WTC11 (cell line): Measurements from ENCODE around the gene HOXD8. TPM values are rescaled to one million over a fixed set of nuclear protein-coding genes. Genes with fewer than 3 reads are reported as not detected.

Experiments
- ATAC-seq: fragments of 200-7000 bp; cut with Tn5 transposase; 2 replicates; pipeline ENCODE4 v1.10.0; 2021; ENCODE audit warnings: mild to moderate bottlenecking, moderate library complexity
- CTCF ChIA-PET: fragments of 300-600 bp; sonication (Branson Sonifier 250); formaldehyde crosslinking; loops from one replicate; lab custom pipeline; 2021; ENCODE audit warnings: antibody characterized with exemption; lab: Charles Lee
- POLR2A ChIA-PET: fragments of 350-600 bp; sonication (Branson Sonifier 250); formaldehyde crosslinking; loops from one replicate; lab custom pipeline; 2021; ENCODE audit warnings: antibody characterized with exemption; lab: Charles Lee
- DNase-seq: peaks from one replicate; pipeline ENCODE4 v3.0.0; 2021; ENCODE audit warnings: low spot score
- H3K27ac Mint-ChIP-seq: 2 replicates; pipeline ENCODE4 v1.8.0; 2021; ENCODE audit warnings: mixed read lengths
- H3K27me3 Mint-ChIP-seq: 2 replicates; pipeline ENCODE4 v1.8.0; 2021; ENCODE audit warnings: low read depth, mild to moderate bottlenecking, moderate library complexity, mixed read lengths
- H3K36me3 Mint-ChIP-seq: 2 replicates; pipeline ENCODE4 v1.8.0; 2021; ENCODE audit warnings: mixed read lengths
- H3K4me1 Mint-ChIP-seq: 2 replicates; pipeline ENCODE4 v1.8.0; 2022; ENCODE audit warnings: mixed read lengths
- H3K4me3 Mint-ChIP-seq: 2 replicates; pipeline ENCODE4 v1.8.0; 2021; ENCODE audit warnings: mild to moderate bottlenecking, moderate library complexity, mixed read lengths
- H3K9me3 Mint-ChIP-seq: 2 replicates; pipeline ENCODE4 v1.8.0; 2021; ENCODE audit warnings: mixed read lengths
- ATF3 ChIP-seq: sonication (generic); formaldehyde crosslinking; conservative IDR thresholded peaks from 2 replicates; pipeline ENCODE4 v1.8.1; 2022; ENCODE audit warnings: mild to moderate bottlenecking, missing genetic modification reagents
- CTCF ChIP-seq: fragments of 200-600 bp; IDR thresholded peaks from 2 replicates; pipeline ENCODE4 v1.8.0; 2022; ENCODE audit warnings: antibody characterized with exemption
- ESRRA ChIP-seq: sonication (generic); formaldehyde crosslinking; IDR thresholded peaks from 2 replicates; pipeline ENCODE4 v1.8.1; 2022; ENCODE audit warnings: mild to moderate bottlenecking, missing genetic modification reagents, borderline replicate concordance
- FOXP1 ChIP-seq: sonication (generic); formaldehyde crosslinking; IDR thresholded peaks from 2 replicates; pipeline ENCODE4 v1.8.0; 2022; ENCODE audit warnings: missing genetic modification reagents, mild to moderate bottlenecking, moderate library complexity, borderline replicate concordance
- MAX ChIP-seq: sonication (generic); formaldehyde crosslinking; IDR thresholded peaks from 2 replicates; pipeline ENCODE4 v1.8.0; 2022; ENCODE audit warnings: mild to moderate bottlenecking, missing genetic modification reagents
- MXD4 ChIP-seq: fragments of 250-450 bp; sonication (Bioruptor Pico); IDR thresholded peaks from 2 replicates; pipeline ENCODE4 v1.8.0; 2021; ENCODE audit warnings: mild to moderate bottlenecking, moderate library complexity, borderline replicate concordance
- MYBL2 ChIP-seq: sonication (generic); formaldehyde crosslinking; IDR thresholded peaks from 2 replicates; pipeline ENCODE4 v1.8.1; 2023; ENCODE audit warnings: mild to moderate bottlenecking, moderate library complexity, missing genetic modification reagents
- NFE2L1 ChIP-seq: sonication (generic); formaldehyde crosslinking; IDR thresholded peaks from 2 replicates; pipeline ENCODE4 v1.8.1; 2023; ENCODE audit warnings: missing genetic modification reagents
- NR1H2 ChIP-seq: sonication (generic); formaldehyde crosslinking; IDR thresholded peaks from 2 replicates; pipeline ENCODE4 v1.9.0; 2021; ENCODE audit warnings: mild to moderate bottlenecking, moderate library complexity, missing genetic modification reagents
- PRDM15 ChIP-seq: sonication (generic); formaldehyde crosslinking; IDR thresholded peaks from 2 replicates; pipeline ENCODE4 v1.8.0; 2022; ENCODE audit warnings: missing genetic modification reagents
- PREB ChIP-seq: sonication (generic); formaldehyde crosslinking; IDR thresholded peaks from 2 replicates; pipeline ENCODE4 v1.8.1; 2022; ENCODE audit warnings: mild to moderate bottlenecking, missing genetic modification reagents, moderate library complexity, borderline replicate concordance
- PRRX2 ChIP-seq: fragments of 250-450 bp; sonication (Bioruptor Pico); IDR thresholded peaks from 2 replicates; pipeline ENCODE4 v1.8.0; 2021; ENCODE audit warnings: mild to moderate bottlenecking
- SOX15 ChIP-seq: fragments of 250-450 bp; sonication (Bioruptor Pico); IDR thresholded peaks from 2 replicates; pipeline ENCODE4 v1.9.0; 2021; ENCODE audit warnings: mild to moderate bottlenecking
- ZBTB21 ChIP-seq: sonication (generic); formaldehyde crosslinking; IDR thresholded peaks from 2 replicates; pipeline ENCODE4 v1.8.1; 2023; ENCODE audit warnings: mild to moderate bottlenecking, missing genetic modification reagents, borderline replicate concordance
- ZMAT4 ChIP-seq: fragments of 250-450 bp; sonication (Bioruptor Pico); IDR thresholded peaks from 2 replicates; pipeline ENCODE4 v1.9.0; 2021; ENCODE audit warnings: mild to moderate bottlenecking
- ZNF263 ChIP-seq: sonication (generic); formaldehyde crosslinking; IDR thresholded peaks from 2 replicates; pipeline ENCODE4 v1.8.1; 2022; ENCODE audit warnings: low read depth, mild to moderate bottlenecking, moderate library complexity, missing genetic modification reagents
- ZNF317 ChIP-seq: sonication (generic); formaldehyde crosslinking; IDR thresholded peaks from 2 replicates; pipeline ENCODE4 v1.8.1; 2023; ENCODE audit warnings: low read depth, mild to moderate bottlenecking, moderate library complexity, missing genetic modification reagents, borderline replicate concordance
- ZNF425 ChIP-seq: fragments of 250-450 bp; sonication (Bioruptor Pico); conservative IDR thresholded peaks from 2 replicates; pipeline ENCODE4 v1.9.0; 2021; ENCODE audit warnings: mild to moderate bottlenecking
- total RNA-seq: library from RNA; stranded (reverse); gene quantifications from 3 replicates; pipeline ENCODE4 v1.2.3, GENCODE V29; 2021

Gene HOXD8
- total RNA-seq, 1 experiment from 2014 or later, result not detected

- H3K27me3 Mint-ChIP-seq, result peaks cover 99% of the 10 kb centered on the region
- ATAC-seq, result no peak
- no peak overlapping the region for H3K27ac Mint-ChIP-seq
- peaks cover 25% of the 10 kb centered on the region for H3K4me1 Mint-ChIP-seq
- no peak for TF ChIP-seq ZMAT4 (CRISPR knock-in tag)
- TF ChIP-seq ZNF263 (CRISPR knock-in tag), result no peak
- TF ChIP-seq NFE2L1 (CRISPR knock-in tag), result no peak
- TF ChIP-seq SOX15 (CRISPR knock-in tag), result no peak
- TF ChIP-seq ZNF425 (CRISPR knock-in tag), result no peak
- TF ChIP-seq MXD4 (CRISPR knock-in tag), result no peak
- TF ChIP-seq MAX (CRISPR knock-in tag), result no peak
- TF ChIP-seq MYBL2, result no peak
- TF ChIP-seq PRRX2 (CRISPR knock-in tag), result no peak
- TF ChIP-seq ESRRA (CRISPR knock-in tag), result no peak
- no peak for TF ChIP-seq CTCF
- TF ChIP-seq NR1H2, result no peak
- POLR2A ChIA-PET, result no interaction called here
- no peak for DNase-seq
- no peak overlapping the region for H3K4me3 Mint-ChIP-seq
- CTCF ChIA-PET, result interaction anchor here (1.1 to 1.6 kb wide), 4 partner anchors 9 to 65 kb away, joined by 3 to 6 read pairs (median 3); no protein-coding TSS in a partner anchor
- peaks cover 4% of the 10 kb centered on the region for H3K9me3 Mint-ChIP-seq
- 0 out of 2 replicates have a peak, but pooled peaks cover 7% of the 10 kb centered on the region for H3K36me3 Mint-ChIP-seq
Observed at GRCh38 chr2:176112375-176113302, 16.9 kb upstream of the HOXD8 start.

- H3K27ac Mint-ChIP-seq, result no peak overlapping the region
- DNase-seq (no peak), ATAC-seq (no peak)
- POLR2A ChIA-PET, result no interaction called here
- no peak overlapping the region for H3K4me3 Mint-ChIP-seq
- H3K4me1 Mint-ChIP-seq, result peaks cover 22% of the 10 kb centered on the region
- peaks cover 100% of the 10 kb centered on the region for H3K27me3 Mint-ChIP-seq
- CTCF ChIA-PET, result interaction anchor here (1.4 to 1.7 kb wide), 3 partner anchors 13 to 26 kb away, joined by 6 to 9 read pairs (median 6); no protein-coding TSS in a partner anchor
- 0 out of 2 replicates have a peak, but pooled peaks cover 7% of the 10 kb centered on the region for H3K36me3 Mint-ChIP-seq
- peaks cover 4% of the 10 kb centered on the region for H3K9me3 Mint-ChIP-seq
- TF ChIP-seq PRDM15, result no peak
- TF ChIP-seq PREB (CRISPR knock-in tag), result no peak
- TF ChIP-seq ZNF317 (CRISPR knock-in tag), result no peak
- no peak for TF ChIP-seq FOXP1
- TF ChIP-seq ATF3, result no peak
- TF ChIP-seq ZBTB21, result no peak
- TF ChIP-seq NFE2L1 (CRISPR knock-in tag), result no peak
Observed at GRCh38 chr2:176114120-176114929, 15.2 kb upstream of the HOXD8 start.
